Stimulated activated CD8-positive, alpha-beta memory T cell treated with anti-CD3 and anti-CD28 coated beads, Interleukin-15, amount 100 ng/mL, for 4 hours (primary cell): Measurements from ENCODE around the gene TPMT.
"Not testable (repeated sequence)": the region's sequence is repeated elsewhere in the genome, so short reads cannot be mapped to it uniquely, and the experiment has no call there.

Experiments
- DNase-seq, 2 donors: peaks; one replicate each; pipeline ENCODE4 v3.0.0-alpha.2; 2020; ENCODE audit warnings: low read depth in 2 of 2

Gene TPMT

DNA sequence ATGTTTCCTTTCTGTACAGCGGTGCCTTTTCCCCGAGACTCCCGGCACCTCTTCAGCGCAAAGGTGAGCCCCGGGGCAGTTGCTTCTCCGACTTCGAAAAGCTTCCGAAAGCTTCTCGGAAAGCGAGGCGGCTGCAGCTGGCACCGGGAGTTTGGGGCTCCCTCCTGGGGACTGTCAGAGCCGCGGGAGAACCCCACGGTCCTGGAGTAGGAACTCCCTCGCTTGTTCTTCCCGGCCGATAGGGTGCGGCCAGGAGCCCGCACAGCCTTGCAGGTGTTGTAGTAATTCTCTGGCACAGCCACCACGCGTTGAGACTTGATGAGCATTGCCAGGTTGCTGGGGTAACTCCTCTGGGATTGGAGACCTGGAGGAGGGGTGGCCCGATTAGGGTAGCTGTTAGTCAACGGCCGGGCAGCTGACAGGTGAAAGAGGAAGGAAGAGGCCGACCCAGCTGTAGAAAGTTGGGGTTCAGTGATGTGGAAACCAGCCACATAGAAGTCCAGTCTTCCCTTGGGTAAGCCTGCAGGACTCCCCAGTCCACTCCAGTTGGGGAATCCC is 1.1 kb upstream of the TPMT start:
- peak; percentile 5 to 8 for DNase-seq

DNA sequence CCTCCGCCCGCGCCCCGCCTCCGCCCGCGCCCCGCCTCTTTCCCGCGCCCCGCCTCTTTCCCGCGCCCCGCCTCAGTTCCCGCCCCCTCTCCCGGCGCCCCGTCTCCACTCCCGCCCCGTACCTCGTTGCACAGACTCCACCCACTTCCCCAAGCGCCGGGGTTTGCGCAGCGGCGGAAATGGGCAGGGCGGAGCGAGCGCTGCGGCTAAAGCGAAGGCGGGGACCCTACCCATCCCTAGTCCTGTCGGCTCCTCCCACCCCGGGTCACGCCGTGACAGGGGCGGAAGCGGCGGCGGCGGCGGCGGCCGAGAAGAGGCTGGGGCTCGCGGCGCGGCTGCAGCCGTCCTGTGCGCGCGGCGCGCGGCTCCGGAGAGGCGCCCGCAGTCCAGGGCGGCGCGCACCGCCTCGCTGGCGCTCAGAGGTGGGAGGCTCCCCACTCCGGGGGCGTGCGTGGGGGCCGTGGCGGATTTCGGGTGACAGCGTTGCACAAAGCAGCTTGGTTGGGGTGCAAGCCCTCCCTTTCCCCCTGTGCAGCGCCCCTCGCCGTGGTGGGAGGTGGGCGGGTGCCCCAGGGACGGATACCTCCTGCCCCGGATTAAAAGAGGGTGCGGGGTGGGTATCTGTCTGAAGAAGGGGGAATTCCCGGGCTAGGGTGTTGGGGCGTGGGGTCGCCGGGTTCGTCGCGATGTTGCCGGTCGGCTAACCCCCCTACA is 430 bp upstream of the TPMT start, which contains the start of gene KDM1B:
KDM1B (plus strand) TSS at position 273 of the 714 bp plus-strand sequence. CDS start 4,474 bp downstream, outside the sequence.
- peak; percentile 97 to 99 for DNase-seq

DNA sequence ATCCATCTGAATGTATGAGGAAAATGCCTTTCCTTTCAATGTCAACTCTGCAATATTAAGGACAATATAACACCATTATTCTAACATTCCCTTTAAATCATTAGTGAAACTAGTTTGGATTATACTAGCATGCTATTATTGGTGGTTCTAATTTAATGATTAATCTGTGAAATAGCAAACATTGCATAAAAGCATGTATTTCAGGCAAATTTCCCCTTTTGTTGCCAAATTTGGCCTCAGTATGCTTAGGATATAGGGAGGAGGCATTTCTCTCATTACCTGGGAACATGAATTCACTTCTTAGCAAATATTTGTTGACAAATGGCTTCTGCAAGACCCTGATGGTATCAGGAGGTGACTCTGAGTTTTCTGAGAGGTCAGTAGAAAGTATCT is 1.6 kb downstream of the TPMT start:
- no peak for DNase-seq

DNA sequence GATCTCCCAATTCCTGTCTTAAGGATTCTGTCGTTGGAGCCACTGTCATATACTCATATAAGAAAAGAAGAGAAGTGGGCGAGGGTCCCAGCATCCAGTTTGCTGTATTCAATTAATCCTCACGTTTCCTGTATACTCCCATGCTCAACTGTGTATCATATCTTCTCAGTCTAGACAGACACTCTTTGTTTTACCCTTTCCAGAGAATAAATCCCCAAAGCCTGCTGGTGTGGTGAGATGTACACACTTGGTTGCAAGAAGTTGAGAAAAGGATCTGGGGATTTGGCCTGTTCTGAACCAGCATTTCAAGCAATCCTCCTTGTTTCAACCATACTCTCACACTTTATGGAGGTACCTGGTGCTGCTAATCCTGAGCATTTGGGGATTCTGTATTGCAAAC is 3.1 kb downstream of the TPMT start:
- DNase-seq, result no peak

DNA sequence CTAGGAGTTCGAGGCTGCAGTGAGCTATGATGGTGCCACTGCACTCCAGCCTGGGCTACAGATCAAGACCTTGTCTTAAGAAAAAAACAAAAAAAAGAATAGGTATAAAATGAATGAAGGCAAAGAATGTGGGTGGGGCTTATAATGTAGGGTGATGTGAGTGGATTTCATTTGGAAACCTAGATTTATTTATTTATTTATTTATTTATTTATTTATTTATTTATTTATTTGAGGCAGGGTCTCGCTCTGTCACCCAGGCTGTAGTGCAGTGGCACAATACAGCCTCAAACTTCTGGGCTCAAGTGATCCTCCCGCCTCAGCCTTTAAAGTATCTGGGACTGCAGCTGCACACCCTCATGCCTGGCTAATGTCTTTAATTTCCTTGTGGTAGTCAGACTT is 3.5 kb downstream of the TPMT start:
- not testable (repeated sequence) for DNase-seq

DNA sequence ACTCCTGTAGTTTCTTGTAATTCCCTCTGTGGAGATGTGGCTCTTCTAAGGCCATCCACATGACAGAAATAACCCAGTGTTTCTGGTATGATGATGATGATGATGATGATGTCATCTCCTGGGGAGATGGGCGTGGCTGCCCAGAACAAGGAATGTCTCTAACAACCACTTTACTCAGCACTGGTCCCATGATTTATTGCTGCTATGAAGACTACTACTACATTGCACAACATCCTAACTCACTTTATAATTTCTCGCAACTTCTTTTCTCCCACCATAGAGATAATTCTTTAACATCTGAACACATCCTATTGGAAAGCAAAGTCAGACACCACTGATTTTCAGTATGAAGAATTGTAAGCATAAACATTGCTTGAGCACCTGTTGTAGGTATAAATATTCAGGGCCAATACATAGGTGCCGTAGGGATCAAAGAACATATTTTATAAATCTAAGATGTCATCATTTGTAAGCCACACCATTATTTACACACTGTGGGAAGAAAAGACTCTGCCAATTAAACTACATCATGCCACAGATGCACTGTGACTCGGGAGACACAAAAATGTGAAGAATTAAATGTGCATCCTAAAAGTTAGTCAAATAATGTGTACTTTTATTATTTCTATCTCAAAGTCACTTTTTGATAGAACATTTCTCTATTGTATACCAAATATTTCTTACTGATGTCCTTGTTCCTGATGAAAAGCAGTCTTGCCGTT is 6.4 kb downstream of the TPMT start:
- no peak for DNase-seq

DNA sequence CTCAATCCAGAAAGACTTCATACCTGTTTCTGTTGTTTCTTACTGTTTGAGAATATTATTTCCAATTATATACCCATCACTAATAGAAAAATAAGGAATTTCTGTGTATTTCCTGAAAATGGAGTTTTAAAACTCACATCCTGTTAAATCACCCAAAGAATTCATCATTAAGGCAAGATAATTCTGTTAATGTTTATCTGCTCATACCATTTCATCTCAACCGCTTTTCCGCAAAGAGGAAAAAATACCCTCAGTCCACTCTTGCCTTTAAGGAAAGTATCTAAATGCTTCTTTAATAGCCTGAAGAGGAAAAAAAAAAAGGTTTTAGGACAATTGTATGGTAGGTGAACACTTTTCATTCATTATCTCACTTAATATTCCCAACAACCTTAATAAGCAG is 7.3 kb downstream of the TPMT start:
- no peak for DNase-seq

DNA sequence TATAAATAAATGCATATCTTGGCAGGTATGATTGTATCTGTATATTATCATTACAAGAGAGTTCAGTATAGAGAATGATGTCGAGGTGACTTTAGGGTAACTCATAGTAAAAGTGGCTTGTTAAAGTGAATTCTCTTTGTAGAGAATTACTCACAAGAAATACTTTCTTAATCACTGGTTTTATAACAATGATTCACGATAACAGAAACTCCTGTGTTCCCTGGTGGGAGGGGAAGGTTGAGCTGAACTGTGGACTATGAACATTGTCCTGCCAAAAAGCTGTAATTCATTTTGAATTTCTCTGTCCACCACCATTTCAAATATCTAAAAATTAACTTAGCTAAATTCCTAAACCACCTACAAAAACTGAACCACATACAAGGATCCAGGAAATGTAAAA is 7.7 kb downstream of the TPMT start:
- DNase-seq, result no peak

DNA sequence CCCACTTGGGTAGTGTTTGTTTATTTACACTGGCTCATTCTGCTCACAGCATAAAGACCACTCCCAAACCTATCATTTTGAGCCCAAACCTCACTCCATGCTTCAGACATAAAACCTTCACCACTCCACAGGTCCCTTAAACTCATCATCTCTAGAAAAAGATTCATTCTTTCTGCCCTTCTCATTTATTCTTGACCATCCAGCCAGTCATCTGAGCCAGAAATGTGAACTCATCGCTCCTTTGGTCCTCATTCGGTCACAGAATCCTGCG is 12.4 kb downstream of the TPMT start:
- DNase-seq, result no peak

DNA sequence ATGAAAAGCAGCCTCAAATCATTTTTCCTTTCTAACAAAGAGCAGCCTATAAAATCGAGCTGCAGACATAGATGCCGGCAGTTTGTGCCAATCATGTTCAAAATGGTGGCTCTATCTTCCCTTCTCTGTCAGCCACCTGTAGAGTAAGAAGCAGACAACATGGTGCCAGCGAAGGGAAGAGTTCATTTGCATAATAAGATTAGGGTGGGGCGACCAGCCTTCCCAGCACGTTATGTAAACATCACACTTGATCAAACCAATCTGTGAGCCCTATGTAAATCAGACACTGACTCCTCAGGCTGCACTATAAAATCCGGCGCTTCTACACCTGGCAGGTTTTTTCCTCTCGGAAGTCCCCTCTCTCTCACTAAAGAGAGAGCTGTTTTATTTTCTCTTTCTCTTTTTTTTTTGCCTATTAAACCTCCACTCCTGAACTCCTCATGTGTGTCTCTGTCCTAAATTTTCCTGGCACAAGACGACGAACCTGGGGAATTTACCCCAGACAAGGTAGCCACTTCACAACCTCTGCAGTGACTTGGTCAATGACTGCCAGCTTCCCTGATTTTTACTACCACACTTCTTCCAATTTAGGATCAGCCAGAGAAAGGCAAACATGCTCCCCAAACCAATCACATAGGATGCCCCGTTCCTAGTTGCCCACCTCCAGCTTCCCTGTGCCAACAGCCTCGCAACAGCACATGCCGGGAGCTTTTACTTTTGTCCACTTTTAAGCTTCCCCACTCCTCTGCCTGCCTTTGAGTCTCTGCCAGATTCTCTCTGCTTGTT is 12.9 kb downstream of the TPMT start:
- no peak for DNase-seq

DNA sequence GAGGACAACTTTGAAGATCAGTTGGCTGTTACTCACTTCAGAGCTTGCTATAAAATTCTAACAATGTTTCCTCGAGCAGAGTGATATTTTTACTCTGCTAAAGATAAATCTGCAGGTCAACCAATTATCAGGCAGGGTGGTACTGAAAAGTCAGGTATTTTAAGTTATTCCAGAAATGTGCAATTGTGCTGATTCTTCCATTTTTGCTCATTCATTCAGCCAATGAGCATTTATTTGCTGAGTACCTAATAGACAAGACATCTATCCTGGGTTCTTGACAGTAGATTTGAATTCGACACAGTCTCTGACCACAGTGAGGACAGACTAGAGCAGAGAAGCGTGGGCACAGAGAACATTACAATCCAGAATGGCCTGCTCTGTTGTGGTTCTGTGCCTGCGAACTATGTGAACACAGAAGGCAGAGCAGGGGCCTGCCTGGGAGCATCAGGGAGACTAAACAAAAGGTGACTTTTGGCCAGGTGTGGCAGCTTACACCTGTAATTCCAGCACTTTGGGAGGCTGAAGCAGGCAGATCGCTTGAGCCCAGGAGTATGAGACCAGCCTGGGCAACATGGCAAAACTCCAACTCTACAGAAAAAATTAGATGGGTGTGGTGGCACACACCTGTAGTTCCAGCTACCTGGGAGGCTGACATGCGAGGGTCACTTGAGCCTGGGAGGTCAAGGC is 14.8 kb downstream of the TPMT start:
- no peak for DNase-seq

DNA sequence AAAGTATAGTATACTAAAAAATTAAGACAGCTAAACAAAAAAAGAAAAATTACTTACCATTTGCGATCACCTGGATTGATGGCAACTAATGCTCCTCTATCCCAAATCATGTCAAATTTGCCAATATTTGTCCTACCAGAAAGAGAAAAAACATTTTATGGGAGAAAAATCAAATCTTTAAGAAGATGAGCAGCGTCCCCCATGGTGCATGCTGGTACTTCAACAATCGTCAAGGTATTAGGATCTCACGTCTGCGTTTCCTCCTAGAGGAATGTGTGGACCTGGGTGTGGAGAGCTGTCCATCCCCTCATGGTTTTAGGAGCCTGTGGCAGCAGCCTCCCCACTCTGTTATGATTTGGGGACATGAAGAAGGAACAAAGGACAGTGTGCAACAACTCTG is 16.0 kb downstream of the TPMT start:
- no peak for DNase-seq

DNA sequence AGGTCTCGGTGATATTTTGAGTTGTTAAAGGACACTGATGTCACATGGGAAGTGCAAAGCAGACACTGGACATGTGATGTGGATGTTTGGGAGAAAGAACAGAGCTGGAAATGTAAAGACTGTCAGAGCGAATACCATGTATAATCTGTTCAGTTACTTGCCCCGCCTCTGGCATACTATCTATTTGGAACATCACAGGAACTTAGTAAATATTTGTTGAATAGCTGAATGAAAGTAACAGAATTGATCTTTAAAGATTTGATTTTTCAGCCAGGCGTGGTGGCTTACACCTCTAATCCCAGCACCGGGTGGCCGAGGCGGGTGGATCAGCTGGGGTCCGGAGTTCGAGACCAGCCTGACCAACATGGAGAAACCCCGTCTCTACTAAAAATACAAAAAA is 18.6 kb downstream of the TPMT start:
- no peak for DNase-seq

DNA sequence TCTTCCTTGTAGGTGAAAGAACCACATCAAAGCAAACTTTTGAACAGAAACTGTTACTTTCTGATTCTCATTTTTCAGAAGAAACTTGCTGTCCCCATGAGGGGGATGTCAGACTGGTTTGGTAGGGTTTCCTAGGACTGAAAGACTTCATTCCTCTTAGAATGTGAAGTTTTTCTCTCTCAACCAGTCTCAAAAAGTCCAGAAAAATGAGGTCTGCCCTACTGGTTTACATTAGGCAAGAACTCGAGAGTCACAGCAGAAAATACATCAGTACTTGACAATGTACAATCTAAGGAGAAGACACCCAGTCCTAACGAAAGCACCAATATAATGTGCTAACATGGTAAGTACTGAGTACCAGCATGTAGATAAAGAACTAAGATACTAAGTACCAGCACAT is 19.7 kb downstream of the TPMT start:
- no peak for DNase-seq

DNA sequence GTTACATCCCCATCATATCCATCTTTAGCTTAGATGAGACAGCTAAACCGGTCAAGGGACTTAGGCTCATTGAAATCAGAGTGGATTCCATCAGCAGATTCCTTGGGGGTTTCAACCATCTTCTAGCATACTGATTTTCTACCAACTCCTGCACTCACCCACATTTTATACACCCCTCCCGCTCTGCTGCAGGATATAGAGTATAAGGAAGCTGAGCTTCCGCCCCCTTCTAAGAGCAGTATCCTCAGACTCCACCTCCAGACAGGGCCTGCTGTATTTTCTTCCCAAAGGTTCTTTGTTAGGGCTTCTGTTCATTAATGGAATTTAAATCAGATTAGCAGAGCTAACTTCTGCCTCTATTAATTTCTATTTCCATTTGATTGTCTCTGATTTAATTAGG is 22.5 kb downstream of the TPMT start:
- no peak for DNase-seq

DNA sequence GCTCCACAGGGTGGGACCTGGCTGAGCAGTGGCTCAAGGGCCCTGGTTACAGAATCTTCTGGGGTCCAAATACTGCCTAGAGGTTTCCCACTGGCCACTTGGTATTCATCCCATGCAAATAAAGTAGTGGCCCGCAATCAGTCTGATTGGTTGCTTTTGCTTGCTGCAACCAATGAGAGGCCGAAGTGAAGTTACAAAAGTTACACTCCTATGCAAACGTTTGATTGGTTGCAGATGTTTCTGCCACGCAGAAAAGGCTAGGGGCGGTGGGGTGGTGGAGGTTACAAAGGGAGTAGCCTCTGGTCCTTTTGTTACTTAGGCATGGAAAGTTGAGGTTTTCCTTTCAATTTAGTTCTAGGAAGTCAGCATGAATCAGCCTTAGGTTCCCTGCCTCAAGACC is 28.8 kb downstream of the TPMT start:
- no peak for DNase-seq

DNA sequence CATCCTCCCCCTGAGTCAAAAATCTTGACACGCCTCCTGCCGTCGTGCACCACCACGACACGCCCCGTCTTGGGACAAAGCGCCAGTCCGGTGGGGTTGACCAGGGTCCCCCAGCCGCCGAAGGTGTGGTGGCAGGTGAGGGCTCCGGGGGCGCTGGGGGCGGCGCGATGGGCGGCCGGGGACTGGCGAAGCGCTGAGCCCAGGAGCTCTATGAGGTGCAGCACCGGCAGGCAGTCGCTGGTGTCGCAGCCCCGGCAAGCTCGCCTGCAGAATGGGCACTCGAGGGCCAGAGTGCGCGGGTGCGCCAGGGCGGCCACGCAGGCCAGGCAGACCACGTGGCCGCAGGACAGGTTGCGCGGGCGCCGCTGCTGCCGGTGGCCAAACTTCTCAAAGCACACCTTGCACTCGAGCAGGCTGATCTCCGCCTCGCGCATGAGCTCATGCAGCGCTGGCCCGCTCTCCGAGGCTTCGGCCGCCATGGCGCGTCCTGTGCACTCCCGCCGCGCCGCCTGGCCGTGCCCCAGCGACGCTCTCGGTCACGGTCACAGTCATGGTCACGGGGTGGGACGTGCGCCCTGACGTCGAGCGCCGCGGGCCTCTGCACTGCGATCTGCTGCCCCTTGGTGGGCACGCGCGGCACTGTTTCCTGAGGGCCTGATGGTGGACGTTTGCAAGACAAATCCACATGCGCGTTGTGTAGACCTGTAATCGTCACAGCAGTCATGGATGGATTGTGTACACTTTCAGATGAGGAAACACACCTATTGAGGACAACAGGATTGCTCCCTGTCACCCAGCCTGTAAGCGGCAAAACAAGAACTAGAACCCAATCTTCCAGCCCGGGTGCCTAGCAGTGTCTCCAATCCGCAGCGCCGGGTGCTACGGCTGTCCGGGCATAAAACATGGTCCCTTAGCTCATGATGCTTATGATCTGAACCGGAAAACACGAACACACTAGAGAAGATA is 32.5 kb downstream of the TPMT start, which contains the start of gene NHLRC1:
NHLRC1 (minus strand) TSS at position 550 of the 966 bp plus-strand sequence; CDS start at position 479, 71 bp downstream.
- DNase-seq, result peak; percentile 39 to 46

DNA sequence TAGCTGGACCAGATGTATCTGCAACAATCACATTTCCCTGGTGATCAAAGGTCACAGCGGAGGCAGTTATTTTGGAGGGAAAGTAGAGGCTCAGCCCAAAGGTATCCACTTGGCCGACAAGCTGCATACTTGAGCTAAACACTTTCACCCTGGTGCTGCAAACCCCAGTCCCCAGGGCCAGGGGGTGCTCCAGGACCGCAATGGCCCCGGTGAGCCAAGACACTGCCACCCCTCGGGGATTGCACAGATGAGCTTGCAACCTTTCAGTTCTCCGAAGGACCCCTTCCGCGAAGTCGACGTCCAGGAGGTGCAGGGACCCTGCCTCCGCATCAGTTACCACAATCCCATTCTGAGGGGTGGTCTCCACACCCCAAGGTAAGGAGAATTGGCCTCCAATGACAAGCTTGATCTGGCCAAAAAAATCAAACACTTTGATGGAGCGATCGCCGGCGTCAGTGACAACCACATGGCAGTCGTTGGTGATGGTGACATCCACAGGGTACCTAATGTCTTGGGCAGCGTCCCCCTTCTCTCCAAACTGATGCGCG is 33.2 kb downstream of the TPMT start:
- no peak for DNase-seq

DNA sequence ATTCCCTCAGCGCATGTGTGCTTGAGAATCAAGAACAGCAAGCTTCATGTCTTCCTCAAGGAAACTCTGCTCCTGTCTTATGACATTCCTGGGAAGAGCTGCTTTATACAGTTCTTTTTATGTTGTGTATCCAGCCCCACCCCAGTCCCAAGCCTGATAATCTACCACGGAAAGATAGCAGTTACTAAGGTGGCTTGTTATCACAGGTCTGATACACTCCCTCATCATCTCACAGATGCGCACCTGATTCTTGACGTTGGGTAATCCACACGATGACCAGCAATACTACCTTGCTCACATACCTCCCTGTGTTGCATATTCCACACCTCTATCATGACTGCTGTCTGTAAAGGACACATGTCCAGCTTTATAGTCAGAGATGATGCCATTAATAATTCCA is 35.6 kb downstream of the TPMT start:
- DNase-seq, result no peak

DNA sequence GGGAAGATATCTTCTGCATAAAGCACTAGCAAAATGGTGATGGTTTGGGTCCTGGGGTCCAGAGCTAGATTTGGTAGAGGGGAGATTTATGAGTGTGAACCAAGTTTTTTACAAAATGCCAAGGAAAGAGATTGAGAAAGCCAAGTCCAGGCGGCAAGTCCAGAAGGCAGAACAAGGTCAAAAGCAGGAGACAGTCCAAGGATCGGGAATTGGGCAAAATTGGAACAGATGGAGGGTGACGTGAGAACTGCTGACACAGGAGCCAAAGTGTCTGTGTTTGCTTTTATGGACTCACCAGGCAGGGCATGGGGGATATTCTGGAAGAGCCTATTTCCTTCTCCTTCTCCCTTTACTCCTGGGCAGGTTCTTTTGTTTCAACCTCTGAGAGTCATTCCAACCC is 36.5 kb downstream of the TPMT start:
- DNase-seq, result no peak
